WTC11 (cell line): Measurements from ENCODE around the gene IQCK.

ENCODE experiments used
- ATF2 ChIP-seq: sonication (generic); formaldehyde crosslinking; IDR thresholded peaks from 2 replicates; pipeline ENCODE4 v1.8.1; 2022; ENCODE audit warnings: low read depth, missing genetic modification reagents, borderline replicate concordance
- CTCF ChIP-seq: fragments of 200-600 bp; IDR thresholded peaks from 2 replicates; pipeline ENCODE4 v1.8.0; 2022; ENCODE audit warnings: antibody characterized with exemption
- ETV6 ChIP-seq: sonication (generic); formaldehyde crosslinking; IDR thresholded peaks from 2 replicates; pipeline ENCODE4 v1.8.1; 2022; ENCODE audit warnings: mild to moderate bottlenecking, missing genetic modification reagents
- IRF2 ChIP-seq: sonication (generic); formaldehyde crosslinking; IDR thresholded peaks from 2 replicates; pipeline ENCODE4 v1.8.0; 2022; ENCODE audit warnings: low read depth, missing genetic modification reagents, borderline replicate concordance
- OVOL2 ChIP-seq: fragments of 250-450 bp; sonication (Bioruptor Pico); IDR thresholded peaks from 2 replicates; pipeline ENCODE4 v1.9.0; 2021; ENCODE audit warnings: mild to moderate bottlenecking, borderline replicate concordance
- TCF7 ChIP-seq: sonication (generic); formaldehyde crosslinking; IDR thresholded peaks from 2 replicates; pipeline ENCODE4 v1.8.0; 2022; ENCODE audit warnings: mild to moderate bottlenecking, low read depth, missing genetic modification reagents, moderate library complexity
- ZNF138 ChIP-seq: sonication (generic); formaldehyde crosslinking; conservative IDR thresholded peaks from 2 replicates; pipeline ENCODE4 v1.8.1; 2022; ENCODE audit warnings: mild to moderate bottlenecking, moderate library complexity, missing genetic modification reagents

- TF ChIP-seq TCF7 (CRISPR knock-in tag) (no peak), IRF2 (CRISPR knock-in tag) (no peak), OVOL2 (CRISPR knock-in tag) (no peak), ZNF138 (no peak), ATF2 (no peak), CTCF (no peak), ETV6 (no peak)
Observed at GRCh38 chr16:19853742-19854542, 135.9 kb downstream of the IQCK start.
